Pancreas (tissue), 10 donors: ENCODE results near the gene TRPT1. TPM values are rescaled to one million over a fixed set of nuclear protein-coding genes. Genes with fewer than 3 reads are reported as not detected.

Source experiments
- ATAC-seq, 4 donors: fragments of 200-7000 bp; cut with Tn5 transposase; one replicate each; pipeline versions ENCODE4 v1.8.0 to v1.9.1; 2020; ENCODE audit warnings: mild to moderate bottlenecking in 4 of 4, moderate library complexity in 4 of 4
- DNase-seq, 6 donors: peaks; one replicate each; pipeline ENCODE4 v3.0.0-alpha.2; 2020
- FAIRE-seq: peaks from 2 replicates; lab custom pipeline; 2012; peaks lifted over from hg19 to GRCh38; lab: Jason Lieb, UNC
- H3K27ac ChIP-seq, 4 donors: fragments of 200-600 bp; sonication (generic); 1 replicate in 3 of 4; 2 replicates in 1 of 4; pipeline versions ENCODE4 v1.5.0 to v1.8.0; 2020
- H3K27me3 ChIP-seq, 4 donors: fragments of 200-600 bp; one replicate each; pipeline ENCODE4 v1.8.0; 2021
- H3K36me3 ChIP-seq, 3 donors: fragments of 200-600 bp; sonication (generic) in 1 of 3; one replicate each; pipeline versions ENCODE4 v1.5.0 to v1.8.0; 2020 to 2021
- H3K4me1 ChIP-seq, 3 donors: fragments of 200-600 bp; one replicate each; pipeline ENCODE4 v1.8.0; 2021
- H3K4me3 ChIP-seq, 4 donors: fragments of 200-600 bp; sonication (generic) in 2 of 4; one replicate each; pipeline versions ENCODE4 v1.5.0 to v1.8.0; 2020 to 2021
- H3K9me3 ChIP-seq, 4 donors: fragments of 200-600 bp; one replicate each; pipeline ENCODE4 v1.8.0; 2021
- WGBS, 2 donors: extraction: QIAGEN DNeasy Blood & Tissue Kit; methylation state at CpG; one replicate each; pipeline ENCODE4 v1.1.7; 2013; 5-methylcytosine and 5-hydroxymethylcytosine counted together
- intact Hi-C, 3 donors: fragments of 100-400 bp; cut with DNase I; formaldehyde crosslinking; loops; one replicate each; pipeline versions ENCODE4 v1.11.1 to v1.14.2; 2022
- polyA plus RNA-seq, 2 donors: library from polyadenylated mRNA; stranded (reverse); fragments of 200-250 nt; gene quantifications; one replicate each; pipeline ENCODE4 v1.2.3, GENCODE V29; 2013
- total RNA-seq, 6 donors: library from RNA; stranded (reverse); fragmentation: NEBNext Ultra II Directional in 4 of 6; extraction: Animal tissue kit (Norgen Biotek cat#: 25700) in 4 of 6; gene quantifications; one replicate each; pipeline versions ENCODE4 v1.2.1 to v1.2.4, GENCODE V29; 2021 to 2023
- TF ChIP-seq, protein P1 (sequence below), 4 donors: fragments of 200-600 bp; sonication (generic) in 3 of 4; IDR thresholded peaks; one replicate each; pipeline versions ENCODE4 v1.5.0 to v1.8.0; 2021; ENCODE audit warnings: antibody characterized with exemption in 4 of 4
- donor health status: healthy with polysubstance abuse.
- donor health status: DM: no; HTN: no; CAD: no; lungs with moderate emphysema.
- donor health status: DM: no; HTN: no; CAD: no.
- donor health status: control.
- donor health status: control.
- donor health status: Bipolar disorder and iron deficiency.
- donor health status: DM: yes; HTN: yes; CAD: no.
- donor health status: DM: no; HTN: no; CAD: no.
- donor health status: DM: no; HTN: no; CAD: no.
- donor health status: DM: yes; HTN: yes; CAD: no.

Gene TRPT1
- total and polyA plus RNA-seq, 8 donors, result 18.6 to 78.7 (median 28.1) TPM

DNA sequence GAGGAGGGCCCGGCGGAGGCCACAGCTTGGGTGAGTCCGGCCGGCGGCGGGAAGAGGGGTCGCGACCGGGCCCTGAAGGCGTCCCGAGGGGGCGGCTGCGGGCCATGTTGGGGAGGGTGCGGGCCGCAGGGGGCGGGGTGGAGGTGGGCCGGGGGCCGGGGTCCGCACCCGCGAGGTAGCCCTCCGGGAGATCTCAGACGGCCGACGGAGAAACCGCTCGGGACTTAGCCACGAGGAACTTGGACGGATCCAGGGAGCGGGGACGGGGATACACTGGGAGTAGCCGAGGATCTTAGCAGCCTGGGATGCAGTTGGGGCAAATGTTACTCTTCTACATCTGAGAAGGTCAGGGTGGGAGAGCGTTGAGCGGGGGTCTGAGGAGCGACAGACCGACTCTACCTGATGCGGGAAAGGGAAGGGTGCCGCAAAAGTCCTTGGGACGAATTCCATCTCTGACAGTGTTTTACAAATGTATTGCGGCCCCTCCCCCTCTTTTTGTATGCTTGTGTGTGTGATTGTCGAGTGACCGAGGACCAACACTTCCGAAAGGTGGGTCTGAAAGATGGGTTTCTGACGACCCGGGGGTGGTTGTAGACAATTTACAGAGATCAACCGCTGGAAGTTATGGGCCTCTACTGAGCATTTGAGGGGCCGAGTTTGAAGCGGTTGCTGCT lies 39.4 kb downstream of the TRPT1 start:
- 1 to 2% methylated on average over 37 to 48 of the region's 48 CpGs for WGBS, 2 donors

DNA sequence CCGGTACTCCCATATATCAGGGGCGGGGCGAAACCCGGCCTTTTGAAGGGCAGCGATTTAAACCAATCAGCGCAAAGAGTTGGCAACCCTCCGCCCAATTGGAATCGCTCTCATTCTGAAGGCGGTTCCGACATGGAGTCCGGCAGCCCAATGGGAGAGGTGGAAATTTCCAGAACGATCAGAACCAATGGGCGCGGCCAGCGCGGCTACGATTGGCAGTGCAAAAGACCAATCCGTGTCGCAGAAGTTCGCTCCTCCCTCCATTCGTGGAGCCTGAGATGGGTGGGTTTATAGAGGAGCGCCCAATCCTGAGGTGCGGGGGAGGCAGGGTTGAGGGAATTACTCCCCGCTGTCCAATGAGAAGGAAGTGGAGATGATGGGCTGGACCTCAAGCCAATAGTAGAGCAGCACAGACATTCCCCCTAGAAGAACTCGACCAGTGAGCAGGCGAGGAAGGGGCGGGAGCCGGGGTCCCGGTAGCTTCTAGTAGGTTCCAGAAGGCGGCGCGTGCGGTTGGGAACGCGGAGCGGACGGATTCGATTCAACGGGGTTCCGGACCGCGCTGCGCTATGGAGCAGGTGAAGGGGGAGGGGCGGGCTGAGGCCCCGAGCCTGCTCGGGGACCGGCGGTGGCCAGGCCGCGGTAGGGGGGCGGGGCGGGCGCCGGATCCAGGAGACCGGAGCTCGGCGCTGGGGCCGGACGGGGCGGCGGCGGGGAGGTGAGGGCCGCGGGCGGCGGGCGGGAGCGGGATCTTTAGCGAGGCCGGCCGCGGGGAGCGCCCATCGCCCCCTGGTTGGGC lies 40.1 kb downstream of the TRPT1 start, which contains the start of gene STIP1:
STIP1 (plus strand) TSS at position 479 of the 799 bp plus-strand sequence; CDS start at position 570, 91 bp downstream.
- intact Hi-C loops, result no loop called here
- Histone ChIP-seq H3K9me3 (no peaks in the 10 kb centered on the region), H3K4me3 (peak within 1 kb of the TSS; percentile 45 to 69 (median 50)), H3K27me3 (no peaks in the 10 kb centered on the region), H3K27ac (peak within 1 kb of the TSS; percentile 85 to 99 (median 94)), H3K36me3 (no peaks in the 10 kb centered on the region), H3K4me1 (peaks cover 19 to 46% (median 34%) of the 10 kb centered on the region in 3 donors)
- peak; percentile 98 to 100 (median 99) for DNase-seq
- TF ChIP-seq, protein P1, sequence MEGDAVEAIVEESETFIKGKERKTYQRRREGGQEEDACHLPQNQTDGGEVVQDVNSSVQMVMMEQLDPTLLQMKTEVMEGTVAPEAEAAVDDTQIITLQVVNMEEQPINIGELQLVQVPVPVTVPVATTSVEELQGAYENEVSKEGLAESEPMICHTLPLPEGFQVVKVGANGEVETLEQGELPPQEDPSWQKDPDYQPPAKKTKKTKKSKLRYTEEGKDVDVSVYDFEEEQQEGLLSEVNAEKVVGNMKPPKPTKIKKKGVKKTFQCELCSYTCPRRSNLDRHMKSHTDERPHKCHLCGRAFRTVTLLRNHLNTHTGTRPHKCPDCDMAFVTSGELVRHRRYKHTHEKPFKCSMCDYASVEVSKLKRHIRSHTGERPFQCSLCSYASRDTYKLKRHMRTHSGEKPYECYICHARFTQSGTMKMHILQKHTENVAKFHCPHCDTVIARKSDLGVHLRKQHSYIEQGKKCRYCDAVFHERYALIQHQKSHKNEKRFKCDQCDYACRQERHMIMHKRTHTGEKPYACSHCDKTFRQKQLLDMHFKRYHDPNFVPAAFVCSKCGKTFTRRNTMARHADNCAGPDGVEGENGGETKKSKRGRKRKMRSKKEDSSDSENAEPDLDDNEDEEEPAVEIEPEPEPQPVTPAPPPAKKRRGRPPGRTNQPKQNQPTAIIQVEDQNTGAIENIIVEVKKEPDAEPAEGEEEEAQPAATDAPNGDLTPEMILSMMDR (IDR thresholded peaks at IDR 0.05), result peak in 2 of 4 donors; percentile 11 to 27
- peak; percentile 78 to 89 (median 83) for ATAC-seq
- WGBS, 2 donors, result 0% methylated on average over 64 to 74 of the region's 74 CpGs
- peak; percentile 92 for FAIRE-seq

More for the DNA sequence above, 39.4 kb downstream of the TRPT1 start:
- DNase-seq (peak in 2 of 6 donors; percentile 49 to 53), ATAC-seq (no peak), FAIRE-seq (no peak)
- no peaks in the 10 kb centered on the region for H3K36me3 ChIP-seq
- intact Hi-C loops, result no loop called here
- H3K9me3 ChIP-seq, result no peaks in the 10 kb centered on the region
- peak overlapping the region in 2 of 4 donors; percentile 42 to 64 for H3K27ac ChIP-seq
- TF ChIP-seq, protein P1 (IDR thresholded peaks at IDR 0.05), result no peak
- no peaks in the 10 kb centered on the region for H3K27me3 ChIP-seq
- no peak overlapping the region for H3K4me3 ChIP-seq
- peaks cover 14 to 41% (median 26%) of the 10 kb centered on the region in 3 donors for H3K4me1 ChIP-seq

DNA sequence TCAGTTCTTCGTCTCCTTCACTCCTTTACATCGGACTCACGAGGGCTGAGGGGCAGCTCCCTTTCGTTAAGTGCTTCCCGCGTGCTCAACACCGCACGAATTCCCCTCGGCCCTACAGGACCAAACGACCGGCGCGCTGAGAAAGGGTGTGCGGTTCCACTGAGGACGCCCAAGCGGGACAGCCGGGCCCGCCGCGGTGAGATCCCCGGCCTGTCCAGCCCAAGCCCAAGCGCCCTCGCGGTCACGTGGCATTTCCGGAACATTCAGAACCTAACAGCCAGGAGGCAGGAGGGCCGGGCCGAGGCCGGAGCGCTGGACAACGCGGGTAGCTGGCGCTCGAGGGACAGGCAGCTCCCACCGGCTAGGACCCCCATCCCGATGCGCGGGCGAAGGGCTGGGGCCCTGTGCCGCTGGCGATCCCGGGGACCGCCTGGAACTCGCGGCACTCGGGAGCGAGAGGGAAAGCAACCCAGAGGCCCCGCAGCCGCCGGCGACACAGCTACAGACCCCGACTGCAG lies 40.8 kb downstream of the TRPT1 start:
- H3K4me3 ChIP-seq, result peak overlapping the region; percentile 45 to 69 (median 50)
- peak overlapping the region; percentile 85 to 99 (median 94) for H3K27ac ChIP-seq
- peaks cover 22 to 50% (median 34%) of the 10 kb centered on the region in 3 donors for H3K4me1 ChIP-seq
- WGBS, 2 donors, result 0% methylated on average over 51 to 52 of the region's 52 CpGs
- ATAC-seq (peak; percentile 39 to 48 (median 44)), DNase-seq (peak in 3 of 6 donors; percentile 77 to 92 (median 86)), FAIRE-seq (no peak)
- TF ChIP-seq, protein P1 (IDR thresholded peaks at IDR 0.05), result no peak
- H3K9me3 ChIP-seq, result no peaks in the 10 kb centered on the region
- H3K36me3 ChIP-seq, result no peaks in the 10 kb centered on the region
- H3K27me3 ChIP-seq, result no peaks in the 10 kb centered on the region
- intact Hi-C loops, result no loop called here

DNA sequence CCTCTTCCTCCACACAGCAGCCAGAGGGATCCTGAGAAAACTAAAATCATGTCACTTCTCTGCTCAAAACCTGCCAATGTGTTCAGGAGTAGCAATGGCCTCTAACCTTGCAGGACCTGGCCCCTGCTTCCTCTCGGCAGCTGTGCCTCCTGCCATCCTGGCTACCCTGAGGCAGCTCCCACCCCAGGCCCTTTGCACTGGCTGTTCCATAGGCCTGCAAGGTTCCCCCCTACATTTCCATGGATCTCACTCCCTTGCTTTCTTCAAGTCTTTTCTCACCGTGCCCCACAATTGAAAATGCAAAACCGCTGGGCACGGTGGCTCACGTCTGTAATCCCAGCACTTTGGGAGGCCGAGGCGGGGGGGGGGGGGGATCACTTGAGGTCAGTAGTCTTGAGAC lies 42.1 kb downstream of the TRPT1 start:
- FAIRE-seq (no peak), DNase-seq (no peak), ATAC-seq (no peak)
- intact Hi-C loops, result no loop called here
- WGBS, 2 donors, result 49 to 65% methylated on average over 7 of the region's 7 CpGs
- Histone ChIP-seq H3K27ac (peak overlapping the region in 2 of 4 donors; percentile 99), H3K4me3 (no peak overlapping the region), H3K36me3 (no peaks in the 10 kb centered on the region), H3K9me3 (no peaks in the 10 kb centered on the region), H3K27me3 (no peaks in the 10 kb centered on the region), H3K4me1 (peaks cover 19 to 41% (median 34%) of the 10 kb centered on the region in 3 donors)
- TF ChIP-seq, protein P1 (IDR thresholded peaks at IDR 0.05), result no peak
